Measurements from ENCODE around the gene UMODL1.

UMODL1 gene

GRCh38 chr21:42080788-42081083 lies 9.6 kb downstream of the UMODL1 start:
- no peak for DNase-seq (ENCODE audit: low spot score)

GRCh38 chr21:42081138-42081537 lies 10.0 kb downstream of the UMODL1 start:
- DNase-seq (ENCODE audit: low spot score) = no peak

- no peak for DNase-seq (ENCODE audit: low spot score)
These were observed 10.8 kb downstream of the UMODL1 start for GRCh38 chr21:42081931-42082381.

- no peak for DNase-seq (ENCODE audit: low spot score)
These were observed 11.6 kb downstream of the UMODL1 start for GRCh38 chr21:42082501-42083360.

- no peak for DNase-seq (ENCODE audit: low spot score)
These were observed 12.2 kb downstream of the UMODL1 start for GRCh38 chr21:42083361-42083690.

DNA sequence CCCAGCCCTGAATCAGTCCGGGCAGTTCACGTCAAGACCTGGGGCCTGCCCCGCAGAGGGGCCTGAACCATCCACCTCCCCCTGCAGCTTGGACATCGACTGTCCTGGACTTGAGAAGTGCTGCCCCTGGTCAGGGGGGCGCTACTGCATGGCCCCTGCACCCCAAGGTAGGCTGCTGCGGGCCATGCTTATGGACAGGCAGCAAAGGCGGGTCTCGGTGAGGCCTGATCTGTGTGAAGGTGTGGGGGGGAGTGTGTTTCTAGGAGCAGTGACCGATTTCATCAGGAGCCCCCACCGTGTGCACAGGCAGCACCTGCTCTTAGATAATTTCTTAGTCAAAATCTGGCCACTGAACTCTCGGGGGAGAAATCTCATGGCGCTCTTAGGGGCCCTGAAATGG lies 13.0 kb downstream of the UMODL1 start:
- no peak for DNase-seq (ENCODE audit: low spot score)

- DNase-seq (ENCODE audit: low spot score) = no peak
These were observed 14.3 kb downstream of the UMODL1 start for GRCh38 chr21:42085246-42086077.

DNA sequence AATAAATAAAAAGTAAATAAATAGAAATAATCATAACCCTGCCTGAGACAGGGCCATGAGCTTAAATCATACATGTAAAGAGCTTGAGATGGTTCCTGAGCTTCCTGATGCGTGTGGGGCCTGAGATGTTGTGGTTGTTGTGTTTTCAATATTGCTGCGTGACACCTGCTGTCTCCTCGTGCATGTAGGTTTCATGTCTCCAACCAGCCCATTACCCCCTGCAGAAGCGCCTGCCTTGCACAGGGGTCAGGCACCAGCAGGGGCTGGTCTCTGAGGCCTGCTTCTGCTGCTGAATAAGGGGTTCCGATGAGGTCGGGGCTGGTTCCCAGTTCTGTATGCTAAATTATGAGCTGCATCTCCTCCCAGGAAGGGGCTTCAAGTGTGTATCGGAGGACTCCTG lies 15.9 kb downstream of the UMODL1 start:
- DNase-seq (ENCODE audit: low spot score) = peak; percentile 24

- no peak for DNase-seq (ENCODE audit: low spot score)
These were observed 17.0 kb downstream of the UMODL1 start for GRCh38 chr21:42088148-42088547.

DNA sequence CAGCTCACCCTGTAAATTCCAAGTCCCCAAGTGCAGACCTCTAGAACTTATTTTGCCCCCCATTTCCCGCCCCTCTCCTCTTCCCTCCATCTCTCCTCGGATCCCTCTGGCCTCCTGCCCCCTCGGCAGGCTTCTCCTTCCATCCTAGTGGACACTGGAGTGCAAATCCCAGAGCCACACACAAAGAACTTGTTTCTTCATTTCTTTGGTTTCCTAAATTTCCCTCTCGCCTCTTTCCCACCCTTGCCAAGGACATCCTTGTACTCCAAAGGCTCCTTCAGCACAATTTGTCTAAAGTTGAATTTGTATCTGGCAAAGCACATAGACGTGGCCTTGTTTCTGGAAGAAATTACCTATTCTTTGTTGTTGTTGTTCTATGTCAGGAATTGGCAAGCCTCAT lies 17.5 kb downstream of the UMODL1 start:
- DNase-seq (ENCODE audit: low spot score) = no peak

- DNase-seq (ENCODE audit: low spot score) = no peak
These were observed 18.0 kb downstream of the UMODL1 start for GRCh38 chr21:42089093-42089631.

DNA sequence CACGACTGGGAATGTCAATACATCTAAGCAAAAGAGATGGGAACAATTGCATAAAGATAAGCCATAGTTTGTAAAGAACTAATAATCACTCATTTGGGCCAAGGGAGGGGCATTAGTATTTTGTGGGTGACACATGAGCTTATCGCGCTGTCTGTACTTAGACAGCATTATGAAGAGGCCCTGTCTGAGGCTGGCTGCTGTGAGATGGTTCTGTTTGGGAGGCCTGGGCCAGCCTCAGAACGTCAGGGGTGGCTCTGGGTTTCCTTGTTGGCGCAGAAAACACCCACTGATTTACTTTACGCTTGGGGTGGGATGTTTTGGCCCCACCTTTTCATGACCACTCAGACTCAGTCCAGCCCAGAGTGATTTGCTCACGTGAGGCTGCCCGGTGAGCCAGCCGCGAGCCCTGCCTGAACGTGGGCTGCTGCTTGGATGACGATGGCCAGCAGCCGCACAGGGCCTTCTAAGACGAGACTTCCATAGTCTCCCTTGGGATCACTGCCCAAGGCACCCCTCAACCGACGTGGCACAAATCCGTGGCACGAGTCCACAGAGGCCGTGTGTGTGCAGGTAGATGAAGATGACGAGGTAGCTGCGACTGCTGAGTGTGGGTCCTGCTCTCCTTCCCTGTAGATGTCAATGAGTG lies 18.7 kb downstream of the UMODL1 start:
- DNase-seq (ENCODE audit: low spot score) = no peak

DNA sequence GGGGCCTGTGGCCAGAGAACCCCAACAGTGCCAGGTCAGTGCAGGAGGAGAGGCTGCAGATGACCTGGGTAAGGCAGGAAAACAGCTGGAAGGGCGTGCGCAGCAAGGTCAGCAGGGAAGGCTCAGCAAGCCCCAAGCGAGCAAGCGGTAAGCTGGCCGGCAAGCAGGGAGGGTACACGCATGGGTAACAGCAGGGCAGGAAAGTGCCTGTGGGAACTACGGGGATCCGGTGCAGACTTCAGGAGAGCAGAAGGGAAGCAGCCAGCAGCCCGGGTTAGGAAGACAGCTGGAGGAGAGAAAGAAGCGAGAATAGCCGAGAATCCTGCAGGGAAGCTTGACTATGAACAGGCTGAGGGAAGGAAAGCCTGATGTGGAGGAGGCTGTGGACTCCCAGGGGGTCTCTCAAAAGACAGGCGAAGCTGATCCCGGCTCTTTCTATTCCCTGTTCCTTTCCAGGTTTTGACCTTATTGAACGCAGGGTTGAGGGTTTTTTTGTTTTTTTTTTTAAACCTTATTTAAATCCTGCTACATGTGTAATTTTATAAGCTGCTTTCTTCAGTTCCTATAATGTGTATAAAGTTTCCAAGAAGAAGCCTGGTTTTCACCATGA lies 20.9 kb downstream of the UMODL1 start:
- DNase-seq (ENCODE audit: low spot score) = no peak

- no peak for DNase-seq (ENCODE audit: low spot score)
These were observed 21.7 kb downstream of the UMODL1 start for GRCh38 chr21:42092771-42093170.

DNA sequence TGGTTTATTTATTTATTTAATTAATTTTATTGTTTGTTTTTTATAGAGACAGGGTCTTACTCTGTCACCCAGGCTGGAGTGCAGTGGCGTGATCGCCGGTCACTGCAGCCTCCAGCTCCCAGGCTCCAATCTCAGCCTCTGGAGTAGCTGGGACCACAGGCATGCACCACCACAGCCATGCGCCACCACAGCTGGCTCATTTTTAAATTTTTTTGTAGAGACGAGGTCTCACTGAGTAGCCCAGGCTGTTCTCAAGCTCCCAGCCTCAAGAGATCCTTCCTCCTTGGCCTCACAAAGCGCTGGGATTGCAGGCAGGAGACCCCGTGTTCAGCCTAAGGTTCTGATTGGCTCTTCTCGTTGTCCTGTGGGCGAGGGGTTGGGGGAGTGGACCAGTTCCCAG lies 22.1 kb downstream of the UMODL1 start:
- DNase-seq (ENCODE audit: low spot score) = no peak

DNA sequence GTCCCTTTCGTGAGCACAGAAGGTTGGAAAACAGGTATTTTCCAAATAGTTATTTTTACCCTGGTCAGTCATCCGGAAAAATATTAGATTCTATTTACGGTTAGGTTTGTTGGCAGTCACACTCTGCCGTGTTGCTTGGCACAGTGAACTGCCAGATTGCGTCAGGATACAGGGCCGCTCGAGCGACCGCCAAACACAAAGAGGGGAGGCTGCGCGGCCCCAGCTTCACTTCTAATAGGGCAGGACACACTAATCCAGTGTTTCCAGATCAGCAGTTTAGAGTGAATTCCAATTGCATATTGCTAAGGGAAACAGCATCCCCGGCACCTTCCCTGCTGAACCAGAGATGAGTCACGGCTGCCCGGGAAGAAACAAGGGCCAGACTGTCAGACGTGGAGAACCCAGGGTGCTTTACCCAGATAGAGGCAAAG lies 22.9 kb downstream of the UMODL1 start:
- no peak for DNase-seq (ENCODE audit: low spot score)

DNA sequence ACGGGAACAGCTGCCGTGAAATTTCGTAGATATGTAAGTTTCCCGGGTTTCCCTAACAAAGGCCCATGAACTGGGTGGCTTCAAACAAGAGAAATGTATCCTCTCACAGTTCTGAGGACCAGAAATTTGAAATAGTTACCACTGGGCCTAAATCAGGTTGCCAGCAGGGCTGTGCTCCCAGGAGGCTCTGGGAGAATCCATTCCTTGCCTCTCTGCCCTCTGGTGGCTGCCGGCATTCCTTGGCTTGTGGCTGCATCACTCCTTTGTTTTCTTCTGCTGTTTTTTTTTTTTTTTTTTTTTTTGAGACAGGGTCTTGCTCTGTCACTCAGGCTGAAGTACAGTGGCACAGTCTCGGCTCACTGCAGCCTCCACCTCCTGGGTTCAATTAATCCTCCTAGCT lies 23.7 kb downstream of the UMODL1 start:
- no peak for DNase-seq (ENCODE audit: low spot score)

DNA sequence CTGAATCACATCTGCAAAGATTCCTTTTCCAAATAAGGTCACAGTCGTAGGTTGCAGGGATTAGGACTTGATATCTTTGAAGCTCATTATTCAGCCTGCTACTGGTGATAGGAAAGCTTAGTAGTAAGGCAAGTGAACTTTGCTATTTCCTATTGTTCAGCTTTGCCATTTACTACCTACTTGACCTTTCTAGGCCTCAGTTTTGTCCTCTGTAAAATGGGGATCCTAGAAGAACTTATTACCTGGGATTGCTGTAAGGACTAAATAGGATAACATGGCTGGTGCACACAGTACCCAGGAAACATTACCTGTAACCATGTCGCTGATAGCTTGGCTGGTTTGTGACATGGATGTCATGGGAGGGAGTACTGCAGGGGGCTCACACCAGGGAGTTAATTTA lies 24.5 kb downstream of the UMODL1 start:
- no peak for DNase-seq (ENCODE audit: low spot score)

DNA sequence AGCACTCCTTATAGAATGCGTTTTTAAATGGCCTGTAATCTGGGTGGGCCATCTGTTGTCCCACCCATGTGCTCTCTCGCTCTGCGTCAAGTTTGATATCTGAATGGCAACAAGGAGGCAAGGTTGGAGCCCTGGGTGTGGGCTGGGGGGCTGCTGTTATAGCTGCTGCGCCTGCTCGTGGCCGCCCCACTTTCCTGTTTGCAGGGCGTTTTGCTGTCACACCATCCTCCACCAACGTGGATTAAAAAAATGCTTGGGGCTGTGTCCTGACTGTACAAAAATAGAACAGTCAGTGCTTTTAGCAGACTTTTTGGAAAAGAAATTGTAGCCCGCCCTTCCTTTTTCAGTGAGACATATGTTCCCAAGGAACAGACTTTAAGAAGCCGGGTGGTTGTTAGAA lies 25.4 kb downstream of the UMODL1 start:
- no peak for DNase-seq (ENCODE audit: low spot score)

- no peak for DNase-seq (ENCODE audit: low spot score)
These were observed 26.2 kb downstream of the UMODL1 start for GRCh38 chr21:42097274-42097673.

DNA sequence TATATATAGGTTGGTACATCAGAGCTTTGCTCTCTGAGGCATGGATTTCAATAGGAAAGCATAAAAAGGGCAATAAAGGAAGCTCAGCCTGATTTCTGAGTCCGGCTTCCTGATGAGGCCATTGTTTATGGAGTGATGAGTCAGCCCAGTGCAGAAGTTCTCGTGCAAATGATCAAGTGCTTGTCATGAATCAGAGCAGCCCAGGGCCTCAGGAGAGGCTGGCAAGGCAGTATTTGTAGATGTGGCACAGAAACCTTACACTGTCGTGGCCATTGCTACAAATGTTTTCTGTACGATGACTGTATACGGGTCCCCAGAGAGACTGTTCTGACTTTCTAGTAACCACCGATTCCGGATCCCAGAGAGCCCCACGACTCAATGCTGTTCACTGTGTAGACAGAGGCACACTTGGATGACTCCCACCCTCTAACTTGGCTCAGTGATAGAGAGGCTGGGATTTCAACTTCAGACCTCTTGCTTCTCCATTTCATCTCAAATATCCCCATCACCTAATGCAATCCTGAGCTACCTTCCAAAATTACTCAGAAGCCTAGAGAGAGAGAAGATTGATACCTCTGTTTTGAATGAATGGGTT lies 26.8 kb downstream of the UMODL1 start:
- DNase-seq (ENCODE audit: low spot score) = no peak

DNA sequence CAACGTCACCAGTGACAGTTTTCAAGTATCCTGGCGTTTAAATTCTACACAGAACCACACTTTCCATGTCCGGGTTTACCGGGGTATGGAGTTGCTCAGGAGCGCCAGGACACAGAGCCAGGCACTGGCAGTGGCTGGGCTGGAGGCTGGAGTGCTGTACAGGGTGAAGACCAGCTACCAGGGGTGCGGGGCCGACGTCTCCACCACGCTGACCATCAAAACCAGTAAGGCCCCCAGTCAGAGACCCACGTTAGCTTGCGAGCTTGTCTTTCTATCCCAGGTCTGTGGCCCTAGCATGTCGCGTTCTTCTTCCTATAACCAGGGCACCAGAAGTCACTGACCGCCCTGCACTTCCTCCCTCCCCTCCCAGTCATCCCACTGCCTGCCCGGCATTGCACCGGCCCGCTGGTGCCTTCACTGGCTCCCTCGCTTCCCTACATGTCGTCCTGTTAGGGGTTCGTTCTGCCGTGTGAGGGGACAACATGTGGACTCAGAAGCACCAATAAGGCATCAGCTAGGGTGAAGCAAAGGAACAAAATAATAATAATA lies 27.9 kb downstream of the UMODL1 start:
- no peak for DNase-seq (ENCODE audit: low spot score)

Data from NAMALWA (cell line).